ENCODE data around the gene CCDC183.

DNA sequence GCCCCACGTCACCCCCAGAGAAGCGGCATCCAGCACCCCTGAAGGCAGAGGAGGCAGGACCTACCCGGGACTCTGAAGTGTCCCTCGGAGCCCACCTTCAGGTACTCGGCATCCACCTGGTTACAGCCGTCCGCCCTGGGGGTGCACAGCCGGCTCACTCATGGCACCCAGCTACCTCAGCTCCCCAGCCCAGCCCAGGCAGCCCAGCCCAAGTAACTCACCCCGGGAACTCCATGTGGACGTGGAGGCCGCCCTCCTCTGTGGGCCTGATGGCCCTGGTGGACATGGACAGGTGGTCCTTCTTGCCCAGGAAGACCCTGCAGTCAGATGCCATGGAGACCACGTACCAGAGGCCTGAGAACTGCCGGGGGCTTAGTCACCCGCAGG lies 32.5 kb upstream of the CCDC183 start:
- TF ChIP-seq EZH2 (IDR thresholded peaks at IDR 0.05; ENCODE audit: borderline replicate concordance, control insufficient read depth, low read depth, low read length) (no peak), POLR2AphosphoS5 (IDR thresholded peaks at IDR 0.05; ENCODE audit: low read length) (no peak), ATF7 (IDR thresholded peaks at IDR 0.05; ENCODE audit: low read depth) (no peak), EGR1 (IDR thresholded peaks at IDR 0.05; ENCODE audit: borderline replicate concordance in 1 of 2, low read depth in 2 of 2, low read length in 2 of 2) (no peak), CEBPZ (IDR thresholded peaks at IDR 0.05; ENCODE audit: low read depth, low read length) (no peak)
- TF ChIP-seq, protein P1, sequence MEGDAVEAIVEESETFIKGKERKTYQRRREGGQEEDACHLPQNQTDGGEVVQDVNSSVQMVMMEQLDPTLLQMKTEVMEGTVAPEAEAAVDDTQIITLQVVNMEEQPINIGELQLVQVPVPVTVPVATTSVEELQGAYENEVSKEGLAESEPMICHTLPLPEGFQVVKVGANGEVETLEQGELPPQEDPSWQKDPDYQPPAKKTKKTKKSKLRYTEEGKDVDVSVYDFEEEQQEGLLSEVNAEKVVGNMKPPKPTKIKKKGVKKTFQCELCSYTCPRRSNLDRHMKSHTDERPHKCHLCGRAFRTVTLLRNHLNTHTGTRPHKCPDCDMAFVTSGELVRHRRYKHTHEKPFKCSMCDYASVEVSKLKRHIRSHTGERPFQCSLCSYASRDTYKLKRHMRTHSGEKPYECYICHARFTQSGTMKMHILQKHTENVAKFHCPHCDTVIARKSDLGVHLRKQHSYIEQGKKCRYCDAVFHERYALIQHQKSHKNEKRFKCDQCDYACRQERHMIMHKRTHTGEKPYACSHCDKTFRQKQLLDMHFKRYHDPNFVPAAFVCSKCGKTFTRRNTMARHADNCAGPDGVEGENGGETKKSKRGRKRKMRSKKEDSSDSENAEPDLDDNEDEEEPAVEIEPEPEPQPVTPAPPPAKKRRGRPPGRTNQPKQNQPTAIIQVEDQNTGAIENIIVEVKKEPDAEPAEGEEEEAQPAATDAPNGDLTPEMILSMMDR (IDR thresholded peaks at IDR 0.05 in 2 of 3, conservative IDR thresholded peaks at IDR 0.05 in 1 of 3; ENCODE audit: control insufficient read depth in 2 of 3, extremely low read depth in 1 of 3, insufficient read depth in 1 of 3, low read depth in 3 of 3, low read length in 3 of 3): no peak
